HG03520 (cell line): ENCODE measurements around the gene SPATA3.
"Not testable (repeated sequence)": the region's sequence is repeated elsewhere in the genome, so short reads cannot be mapped to it uniquely, and the experiment has no call there.

Experiments used
- ATAC-seq: cut with Tn5 transposase; IDR thresholded peaks from one replicate; pipeline ENCODE4 v1.9.1; 2021; ENCODE audit warnings: mild to moderate bottlenecking, moderate library complexity; ENCODE audit not compliant: unreplicated experiment

SPATA3 gene

GRCh38 chr2:230968314-230968713 is 27.6 kb upstream of the SPATA3 start:
- not testable (repeated sequence) for ATAC-seq

DNA sequence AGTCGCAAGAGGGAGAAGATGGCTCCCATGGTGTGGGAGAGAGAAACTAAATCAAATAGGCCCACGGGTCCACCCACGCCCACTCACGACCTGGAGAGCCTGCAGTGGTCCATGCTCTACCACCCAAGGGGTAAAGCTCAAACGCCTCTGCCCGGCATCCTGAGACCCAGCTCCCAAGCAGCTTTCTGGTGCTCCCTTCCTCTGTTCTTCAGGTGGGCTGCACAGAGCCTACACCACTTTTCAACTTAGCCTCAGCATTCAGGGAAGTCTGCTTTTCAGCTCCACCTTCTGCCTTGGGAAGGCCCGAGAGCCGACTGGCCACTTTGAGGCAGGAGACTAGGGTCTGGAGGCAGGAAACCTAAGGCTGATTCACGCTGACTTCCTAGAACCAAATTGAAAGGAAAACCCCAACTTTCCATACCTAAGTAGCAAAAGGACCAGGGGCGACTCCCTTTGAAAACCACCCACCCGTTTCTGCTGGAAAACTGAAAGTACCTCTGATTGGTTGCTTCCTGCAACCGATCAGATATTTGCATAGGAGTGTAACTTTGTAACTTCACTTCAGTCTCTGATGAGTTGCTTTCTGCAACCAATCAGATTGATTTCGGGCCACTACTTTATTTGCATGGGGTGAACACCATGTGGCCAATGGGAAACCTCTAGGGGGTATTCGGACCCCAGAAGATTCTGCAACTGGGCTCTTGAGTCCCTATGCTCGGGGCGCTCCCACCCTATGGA is 26.8 kb upstream of the SPATA3 start:
- no peak for ATAC-seq

DNA sequence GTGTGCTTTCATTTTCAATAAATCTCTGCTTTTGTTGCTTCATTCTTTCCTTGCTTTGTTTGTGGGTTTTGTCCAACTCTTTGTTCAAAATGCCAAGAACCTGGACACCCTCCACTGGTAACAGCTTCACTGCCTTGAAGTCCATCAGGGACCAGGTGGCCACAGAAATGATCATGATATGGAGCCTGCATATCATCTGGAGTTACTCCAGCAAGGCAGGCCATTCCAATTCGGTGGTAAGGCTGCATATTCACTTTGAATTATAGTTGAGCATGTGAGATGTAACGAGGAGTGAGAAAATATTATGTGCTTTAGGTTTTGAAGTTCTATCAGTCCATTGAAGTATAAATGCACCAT is 26.3 kb upstream of the SPATA3 start:
- ATAC-seq, result no peak

DNA sequence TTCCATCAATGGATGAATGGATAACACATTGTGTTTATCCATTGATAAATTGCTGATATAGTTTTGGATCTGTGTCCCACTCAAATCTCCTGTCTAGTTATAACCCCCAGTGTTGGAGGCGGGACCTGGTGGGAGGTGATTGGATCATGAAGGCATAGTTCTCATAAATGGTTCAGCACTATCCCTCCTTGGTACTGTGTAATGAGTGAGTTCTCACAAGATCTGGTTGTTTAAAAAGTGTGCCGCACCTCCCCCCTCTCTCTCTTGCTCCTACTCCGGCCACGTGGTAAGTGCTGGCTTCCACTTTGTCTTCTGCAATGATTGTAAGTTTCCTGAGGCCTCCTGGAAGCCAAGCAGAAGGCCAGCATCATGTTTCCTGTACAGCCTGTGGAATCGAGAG is 23.9 kb upstream of the SPATA3 start:
- ATAC-seq, result no peak

- ATAC-seq, result peak; percentile 74
Measured at GRCh38 chr2:230974096-230974913, 21.6 kb upstream of the SPATA3 start.

DNA sequence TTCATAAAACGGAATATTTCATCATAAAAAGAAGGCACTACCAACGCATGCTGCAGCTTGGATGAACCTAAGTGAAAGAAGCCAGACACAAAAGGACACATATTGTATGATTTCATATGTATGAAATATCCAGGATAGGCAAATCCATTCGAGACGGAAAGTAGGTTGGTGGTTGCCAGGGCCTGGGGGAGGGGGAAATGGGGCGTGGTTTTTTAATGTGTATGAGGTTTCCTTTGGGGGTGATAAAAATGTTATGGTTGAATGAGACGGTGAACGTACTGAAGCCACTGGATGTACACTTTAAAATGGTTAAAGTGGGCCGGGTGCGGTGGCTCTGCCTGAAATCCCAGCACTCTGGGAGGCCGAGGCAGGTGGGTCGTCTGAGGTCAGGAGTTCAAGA is 20.0 kb upstream of the SPATA3 start:
- ATAC-seq, result no peak

DNA sequence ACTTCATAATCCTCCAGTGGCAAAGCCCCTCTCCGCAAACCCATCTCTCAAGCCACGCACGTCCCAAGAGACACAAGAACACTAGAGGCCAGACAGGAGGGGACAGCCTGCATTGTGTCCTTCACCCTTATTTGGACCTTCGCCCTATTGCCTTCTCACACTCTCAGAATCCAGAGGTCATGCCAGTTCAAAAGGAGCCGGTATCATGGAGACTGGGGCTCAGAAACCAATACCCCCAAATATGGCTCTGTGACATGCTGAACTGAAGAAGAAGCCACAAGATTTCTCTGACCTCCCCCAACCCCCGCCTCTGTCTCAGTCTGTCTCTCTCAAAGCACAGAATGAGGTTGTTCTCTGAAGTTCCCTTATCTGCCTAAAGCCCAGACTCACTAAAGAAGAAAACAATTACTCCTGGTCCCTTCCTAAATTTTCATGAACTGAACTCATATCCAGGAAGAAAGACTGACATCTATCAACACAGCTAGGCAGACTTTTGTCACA is 19.2 kb upstream of the SPATA3 start:
- ATAC-seq, result no peak

- no peak for ATAC-seq
Measured at GRCh38 chr2:230980468-230980867, 15.5 kb upstream of the SPATA3 start.

DNA sequence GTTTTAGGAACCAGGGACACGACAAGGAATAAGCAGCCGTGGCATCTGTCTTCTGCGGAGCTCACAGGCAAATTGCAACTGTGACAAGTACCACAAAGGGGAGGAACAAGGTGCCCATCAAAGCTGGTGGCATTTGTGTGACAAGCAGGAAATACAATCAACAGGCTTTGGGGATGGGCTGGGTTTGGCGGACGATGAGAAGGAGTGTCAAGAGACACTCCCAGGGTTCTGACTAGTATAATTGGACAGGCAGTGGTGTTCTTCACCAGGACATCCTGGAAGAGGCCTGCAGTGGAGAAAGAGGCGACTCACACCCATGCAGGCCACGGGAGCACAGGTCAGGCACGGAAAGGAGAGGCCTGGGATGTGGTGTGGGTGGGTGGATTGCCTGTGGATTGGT is 14.2 kb upstream of the SPATA3 start:
- ATAC-seq, result no peak

- ATAC-seq, result no peak
Measured at GRCh38 chr2:230982126-230982525, 13.8 kb upstream of the SPATA3 start.

DNA sequence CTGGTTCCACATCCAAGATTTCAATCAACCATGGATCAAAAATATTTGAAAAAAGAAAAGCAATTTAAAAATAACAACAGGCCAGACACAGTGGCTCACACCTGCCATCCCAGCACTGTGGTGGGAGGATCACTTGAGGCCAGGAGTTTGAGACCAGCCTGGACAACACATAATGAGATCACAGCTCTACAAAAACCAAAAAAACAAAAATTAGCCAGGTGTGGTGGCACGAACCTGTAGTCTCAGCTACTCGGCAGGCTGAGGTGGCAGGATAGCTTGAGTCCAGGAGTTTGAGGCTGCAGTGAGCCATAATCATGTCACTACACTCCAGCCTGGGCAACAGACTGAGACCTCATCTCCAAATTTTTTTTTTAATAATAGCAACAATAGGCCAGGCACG is 13.4 kb upstream of the SPATA3 start:
- ATAC-seq, result no peak

GRCh38 chr2:230983566-230983965 is 12.4 kb upstream of the SPATA3 start:
- ATAC-seq, result no peak

DNA sequence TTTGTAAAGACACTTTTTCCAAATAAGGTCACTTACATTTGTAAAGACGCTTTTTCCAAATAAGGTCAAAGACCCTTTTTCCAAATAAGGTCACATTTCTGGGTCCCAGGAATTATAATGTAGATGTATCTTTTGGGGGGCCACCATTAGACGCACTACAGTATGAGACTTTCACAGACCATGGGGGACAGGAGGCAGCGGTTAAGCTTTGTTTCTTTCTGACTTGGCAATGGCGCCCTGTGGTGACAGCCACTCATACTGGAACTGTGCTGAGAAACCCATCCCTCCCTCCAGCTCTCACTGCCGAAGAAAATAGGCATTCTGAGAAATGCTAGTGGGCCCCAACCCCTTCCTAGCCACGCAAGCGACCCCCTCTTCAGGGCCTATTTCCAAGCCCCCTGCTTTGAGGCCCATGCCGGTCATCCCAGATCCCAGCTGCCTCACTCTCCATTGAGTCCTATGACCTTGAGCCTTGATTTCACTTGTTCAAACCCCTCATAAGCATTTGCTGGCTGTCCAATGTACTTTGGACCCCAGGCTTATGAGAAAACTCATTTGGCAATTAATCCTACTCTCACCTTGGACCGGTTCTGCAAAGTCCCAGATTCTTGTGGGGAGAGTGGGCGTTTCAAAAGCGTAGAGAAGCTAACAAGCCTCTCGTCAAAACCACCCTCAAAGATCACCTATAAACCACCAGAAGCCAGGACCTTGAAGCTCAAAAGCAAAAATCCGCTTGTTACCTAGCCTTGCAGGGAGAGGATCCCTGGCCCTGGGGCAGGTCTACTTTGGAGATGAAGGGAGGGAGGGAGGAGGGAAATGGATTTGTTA is 11.3 kb upstream of the SPATA3 start:
- peak; percentile 67 for ATAC-seq

- ATAC-seq, result no peak
Measured at GRCh38 chr2:230985519-230986231, 10.2 kb upstream of the SPATA3 start.

GRCh38 chr2:230986520-230987136 is 9.3 kb upstream of the SPATA3 start:
- no peak for ATAC-seq

DNA sequence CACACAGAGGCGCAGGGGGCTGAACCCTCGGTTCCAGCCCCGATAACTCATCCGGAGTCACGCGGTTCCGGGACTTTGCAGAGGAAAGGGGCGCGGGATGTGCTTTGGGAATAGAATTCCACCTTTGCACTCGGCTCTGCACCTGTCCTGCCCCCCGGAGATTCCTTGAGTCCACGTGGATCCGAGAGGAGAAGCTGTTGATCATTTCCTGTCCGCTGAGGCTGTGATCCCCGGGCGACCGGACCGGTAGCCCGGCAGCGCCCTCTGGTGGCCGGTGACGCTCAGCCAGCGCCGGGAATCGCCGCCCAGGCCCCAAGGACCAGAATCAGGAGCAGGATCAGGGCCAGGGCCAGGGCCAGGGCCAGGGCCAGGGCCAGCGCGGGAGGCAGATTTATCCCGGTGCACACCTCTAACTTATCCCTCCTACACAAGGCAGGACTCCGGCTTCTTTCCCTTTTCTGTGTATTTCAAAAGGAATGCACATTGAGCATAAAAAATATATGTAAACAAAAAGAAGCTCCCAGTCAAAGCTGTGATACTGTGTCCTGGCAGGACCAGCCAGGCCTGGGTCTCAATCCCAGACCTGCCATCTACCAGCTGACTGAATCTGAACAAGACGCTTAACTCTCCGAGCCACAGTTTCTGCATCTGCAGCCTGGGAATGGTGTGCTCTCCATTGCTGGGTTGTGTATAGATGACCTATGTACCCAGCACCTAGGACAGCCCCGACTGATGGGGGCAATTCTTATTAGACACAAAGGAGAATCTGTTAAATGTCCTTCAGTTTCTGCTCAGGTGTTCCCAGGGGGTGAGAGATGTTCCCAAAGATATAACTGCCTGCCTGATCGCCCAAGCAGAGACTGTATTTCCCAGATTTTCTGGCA is 8.5 kb upstream of the SPATA3 start:
- no peak for ATAC-seq

- ATAC-seq, result no peak
Measured at GRCh38 chr2:230989731-230990130, 6.2 kb upstream of the SPATA3 start.

GRCh38 chr2:230990131-230990898 is 5.6 kb upstream of the SPATA3 start:
- no peak for ATAC-seq

DNA sequence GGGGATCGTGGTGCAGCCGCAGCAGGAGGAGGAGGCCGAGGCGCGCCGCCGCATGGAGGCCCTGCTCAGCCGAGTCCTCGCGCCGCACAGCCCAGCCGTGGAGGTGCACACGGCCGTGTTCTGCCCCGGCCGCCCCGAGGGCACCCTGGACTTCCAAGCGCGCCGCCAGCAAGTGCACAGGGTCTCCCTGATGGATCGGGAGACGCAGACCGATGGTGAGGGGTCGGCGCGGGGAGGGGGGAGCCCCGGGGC is 5.1 kb upstream of the SPATA3 start:
- no peak for ATAC-seq
